Measurements from ENCODE around the gene ESM1. TPM values are rescaled to one million over a fixed set of nuclear protein-coding genes. Genes with fewer than 3 reads are reported as not detected.

Gene ESM1
- total RNA-seq, 1 experiment from 2014 or later: not detected

- ChIA-PET CTCF (no interaction called here), POLR2A (no interaction called here)
- H3K4me1 ChIP-seq (ENCODE audit: control insufficient read depth, insufficient read depth, low read length): no peaks in the 10 kb centered on the region
- H3K4me3 ChIP-seq (ENCODE audit: low read depth in 2 of 2, low read length in 2 of 2): no peak overlapping the region
- ATAC-seq (no peak), DNase-seq (ENCODE audit: low read depth, low spot score) (no peak)
- BruUV-seq (replicated peaks): no TSS peak
- no peak overlapping the region for H3K27ac ChIP-seq (ENCODE audit: low read length)
- intact Hi-C loops (cut with micrococcal nuclease; ENCODE audit: unreplicated experiment) (no loop called here), in situ Hi-C loops (cut with HindIII; ENCODE audit: low pct_unique_long_range_greater_than_20kb, low sequenced_read_pairs) (no loop called here)
- no peak for TF ChIP-seq POLR2AphosphoS5 (IDR thresholded peaks at IDR 0.05; ENCODE audit: low read depth, low read length)
- TF ChIP-seq SIN3A (IDR thresholded peaks at IDR 0.05; ENCODE audit: borderline replicate concordance, insufficient read depth, low read depth, low read length): no peak
- no peak for TF ChIP-seq REST (IDR thresholded peaks at IDR 0.05; ENCODE audit: insufficient read depth in 1 of 2, low read depth in 2 of 2, low read length in 1 of 2)
- no peak for TF ChIP-seq CTCF (IDR thresholded peaks at IDR 0.05)
- TF ChIP-seq TCF7L2 (IDR thresholded peaks at IDR 0.05; ENCODE audit: low read depth, low read length): no peak
- peaks cover 4% of the 10 kb centered on the region; the same call in 1 of the 2 replicates for H3K27me3 ChIP-seq (ENCODE audit: control insufficient read depth, insufficient read depth, low read length)
- H3K36me3 ChIP-seq (ENCODE audit: control insufficient read depth, insufficient read depth, low read length): no peaks in the 10 kb centered on the region
- H3K9me3 ChIP-seq (ENCODE audit: control insufficient read depth, insufficient read depth, low read depth, low read length): no peaks in the 10 kb centered on the region
These were observed 54.7 kb downstream of the ESM1 start for GRCh38 chr5:54930736-54931135.

Other genes with a start within 250 kb of the ESM1 start
- not detected for gene GZMK, start 38.7 kb upstream of the ESM1 start, total RNA-seq (2021; ENCODE audit: unreplicated experiment)
- not detected for gene GZMA, start 117.1 kb upstream of the ESM1 start, total RNA-seq (2021; ENCODE audit: unreplicated experiment)
- gene GPX8, start 174.6 kb upstream of the ESM1 start, total RNA-seq (2021; ENCODE audit: unreplicated experiment): 24.8 TPM
- gene CDC20B, start 187.6 kb upstream of the ESM1 start, total RNA-seq (2021; ENCODE audit: unreplicated experiment): 0.08 TPM
- 2.9 TPM for gene MCIDAS, start 241.7 kb upstream of the ESM1 start, total RNA-seq (2021; ENCODE audit: unreplicated experiment)
- gene CCNO, start 248.0 kb upstream of the ESM1 start, total RNA-seq (2021; ENCODE audit: unreplicated experiment): 12.3 TPM

All from Panc1 (cell line).